ENCODE results near the gene MAN2B2.

Gene MAN2B2

GRCh38 chr4:6546681-6547447 is 28.1 kb upstream of the MAN2B2 start:
- peak; percentile 89 for DNase-seq

- peak; percentile 68 for DNase-seq
These were observed 26.6 kb upstream of the MAN2B2 start for GRCh38 chr4:6548201-6548881.

GRCh38 chr4:6548882-6549230 is 26.1 kb upstream of the MAN2B2 start:
- no peak for DNase-seq

GRCh38 chr4:6549445-6549844 is 25.5 kb upstream of the MAN2B2 start:
- no peak for DNase-seq

- DNase-seq, result no peak
These were observed 24.9 kb upstream of the MAN2B2 start for GRCh38 chr4:6549890-6550620.

GRCh38 chr4:6550821-6551220 is 24.2 kb upstream of the MAN2B2 start:
- DNase-seq, result no peak

- DNase-seq, result no peak
These were observed 23.3 kb upstream of the MAN2B2 start for GRCh38 chr4:6551660-6552059.

GRCh38 chr4:6555519-6555918 is 19.5 kb upstream of the MAN2B2 start:
- DNase-seq, result no peak

GRCh38 chr4:6556263-6556662 is 18.7 kb upstream of the MAN2B2 start:
- DNase-seq, result no peak

- no peak for DNase-seq
These were observed 17.8 kb upstream of the MAN2B2 start for GRCh38 chr4:6557185-6557584.

GRCh38 chr4:6557856-6558255 is 17.1 kb upstream of the MAN2B2 start:
- DNase-seq, result no peak

GRCh38 chr4:6560416-6561172 is 14.4 kb upstream of the MAN2B2 start:
- no peak for DNase-seq

- DNase-seq, result no peak
These were observed 13.8 kb upstream of the MAN2B2 start for GRCh38 chr4:6561173-6561516.

GRCh38 chr4:6561706-6562371 is 13.2 kb upstream of the MAN2B2 start:
- DNase-seq, result no peak

GRCh38 chr4:6562931-6563901 is 11.8 kb upstream of the MAN2B2 start:
- DNase-seq, result peak; percentile 16

GRCh38 chr4:6563935-6564645 is 10.9 kb upstream of the MAN2B2 start:
- DNase-seq, result no peak

- DNase-seq, result no peak
These were observed 9.1 kb upstream of the MAN2B2 start for GRCh38 chr4:6565691-6566390.

GRCh38 chr4:6566391-6567190 is 8.4 kb upstream of the MAN2B2 start:
- DNase-seq, result no peak

GRCh38 chr4:6567218-6567617 is 7.8 kb upstream of the MAN2B2 start:
- DNase-seq, result no peak

Measured in hematopoietic multipotent progenitor cell treated with erythropoietin and hydrocortisone succinate and interleukin-3 and kit ligand, for 6 days (in vitro differentiated cells).